NCI-H1092 treated with DMSO at 0.1 percent for 48 hours (cell line): Measurements from ENCODE around the gene GATM.
A peak's percentile ranks its signal among the peaks of the same experiment; 100 is the strongest.
"Not testable (repeated sequence)": the region's sequence is repeated elsewhere in the genome, so short reads cannot be mapped to it uniquely, and the experiment has no call there.

ENCODE experiments used
- DNase-seq: peaks from one replicate; lab custom pipeline; 2025; lab: John Stamatoyannopoulos, UW

Gene GATM

DNA sequence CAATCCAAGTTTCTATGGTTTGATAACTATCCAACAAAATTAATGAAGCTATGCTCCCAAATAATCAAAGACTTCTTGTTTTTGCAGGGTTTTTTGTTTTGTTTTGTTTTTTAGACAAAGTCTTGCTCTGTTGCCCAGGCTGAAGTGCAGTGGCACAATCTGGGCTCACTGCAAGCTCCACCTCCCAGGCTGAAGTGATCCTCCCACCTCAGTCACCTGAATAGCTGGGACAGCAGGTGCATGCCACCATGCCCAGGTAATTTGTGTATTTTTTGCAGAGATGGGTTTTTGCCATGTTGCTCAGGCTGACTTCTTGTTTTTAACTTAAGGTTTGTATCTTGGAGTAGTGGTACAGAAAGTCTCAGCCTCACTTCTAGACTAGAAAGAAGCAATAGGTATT lies 11.0 kb upstream of the GATM start:
- no peak for DNase-seq

GRCh38 chr15:45387380-45388007 lies 9.2 kb upstream of the GATM start:
- no peak for DNase-seq

GRCh38 chr15:45386974-45387373 lies 8.6 kb upstream of the GATM start:
- DNase-seq: no peak

- no peak for DNase-seq
Measured at GRCh38 chr15:45386420-45386819, 8.1 kb upstream of the GATM start.

- no peak for DNase-seq
Measured at GRCh38 chr15:45385590-45385989, 7.2 kb upstream of the GATM start.

DNA sequence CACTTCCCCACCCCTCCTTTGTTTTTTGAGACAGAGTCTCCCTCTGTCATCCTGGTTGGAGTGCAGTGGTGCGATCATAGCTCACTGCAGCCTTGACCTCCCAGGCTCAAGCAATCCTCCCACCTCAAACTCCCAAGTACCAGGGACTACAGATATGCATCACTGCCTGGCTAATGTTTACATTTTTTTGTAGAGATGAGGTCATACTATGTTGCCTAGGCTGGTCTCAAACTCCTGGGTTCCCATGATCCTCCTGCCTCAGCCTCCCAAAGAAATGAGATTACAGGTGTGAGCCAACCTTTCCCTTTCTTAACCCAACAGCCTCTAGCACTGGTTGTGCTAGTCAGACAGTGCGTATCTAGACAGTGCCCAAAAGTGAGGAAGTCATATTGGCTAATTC lies 6.4 kb upstream of the GATM start:
- no peak for DNase-seq

DNA sequence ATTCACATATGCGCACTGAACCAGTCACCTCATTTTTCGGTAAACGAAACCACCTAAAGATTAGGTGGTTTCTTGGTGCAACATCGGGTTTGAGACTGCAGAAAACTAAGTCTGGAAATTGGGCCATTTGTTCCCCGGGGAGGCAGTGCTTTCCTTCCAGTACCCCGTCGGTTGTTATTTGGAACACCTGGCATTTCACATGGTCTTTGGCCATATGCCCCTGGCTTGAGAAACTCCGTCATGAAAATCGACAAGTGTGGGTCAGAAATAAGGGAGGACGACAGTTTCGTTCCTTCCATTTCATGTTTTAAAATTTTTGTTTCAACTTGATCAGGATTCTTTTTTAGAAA lies 544 bp upstream of the GATM start:
- no peak for DNase-seq

- peak; percentile 19 for DNase-seq
Measured at GRCh38 chr15:45377609-45378148, 665 bp downstream of the GATM start.

DNA sequence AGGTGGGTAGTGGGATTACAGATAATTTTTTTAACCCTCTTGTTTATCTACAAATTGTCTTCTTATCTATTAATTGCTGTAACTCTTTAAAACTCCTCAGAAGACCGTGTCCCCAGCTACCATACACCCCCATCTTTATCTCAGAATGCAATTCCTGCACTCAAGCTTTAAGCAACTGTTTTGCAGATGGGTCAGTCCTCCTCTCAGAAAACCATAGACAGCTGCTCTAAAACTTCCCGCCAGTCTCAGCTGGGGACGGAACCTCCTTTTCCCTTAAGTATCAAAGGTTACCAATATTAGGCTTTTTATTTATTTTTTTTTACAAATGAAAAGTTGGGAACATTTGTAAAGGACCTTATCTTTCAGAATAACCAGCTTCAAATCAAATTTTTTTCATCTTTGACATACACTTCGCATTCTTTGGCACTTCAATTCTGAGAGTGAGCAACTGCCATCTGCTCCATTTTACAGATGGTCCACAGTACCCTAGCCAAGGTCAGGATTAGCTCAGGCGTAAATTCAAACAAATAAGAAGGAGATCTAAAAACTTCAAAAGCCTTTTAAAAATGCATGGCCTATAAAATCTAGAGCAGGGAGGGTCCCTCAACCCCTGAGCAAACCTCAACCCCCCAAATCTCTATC lies 1.3 kb downstream of the GATM start:
- DNase-seq: no peak

- no peak for DNase-seq
Measured at GRCh38 chr15:45376300-45376928, 1.9 kb downstream of the GATM start.

GRCh38 chr15:45375836-45376235 lies 2.5 kb downstream of the GATM start:
- no peak for DNase-seq

- no peak for DNase-seq
Measured at GRCh38 chr15:45373976-45374375, 4.4 kb downstream of the GATM start.

- DNase-seq: no peak
Measured at GRCh38 chr15:45372041-45372995, 6.0 kb downstream of the GATM start.

GRCh38 chr15:45371546-45371945 lies 6.8 kb downstream of the GATM start:
- DNase-seq: no peak

DNA sequence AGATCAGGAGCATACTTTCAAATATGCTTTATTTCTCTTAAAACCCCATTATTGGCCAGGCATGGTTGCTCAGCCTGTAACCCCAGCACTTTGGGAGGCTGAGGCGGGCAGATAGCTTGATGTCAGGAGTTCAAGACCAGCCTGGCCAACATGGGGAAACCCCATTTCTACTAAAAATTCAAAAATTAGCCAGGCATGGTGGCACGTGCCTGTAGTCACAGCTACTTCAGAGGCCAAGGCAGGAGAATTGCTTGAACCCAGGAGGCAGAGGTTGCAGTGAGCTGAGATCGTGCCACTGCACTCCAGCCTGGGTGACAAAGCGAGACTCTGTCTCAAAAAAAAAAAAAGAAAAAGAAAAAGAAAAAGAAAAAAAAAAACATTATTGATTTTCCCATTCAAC lies 8.3 kb downstream of the GATM start:
- not testable (repeated sequence) for DNase-seq

DNA sequence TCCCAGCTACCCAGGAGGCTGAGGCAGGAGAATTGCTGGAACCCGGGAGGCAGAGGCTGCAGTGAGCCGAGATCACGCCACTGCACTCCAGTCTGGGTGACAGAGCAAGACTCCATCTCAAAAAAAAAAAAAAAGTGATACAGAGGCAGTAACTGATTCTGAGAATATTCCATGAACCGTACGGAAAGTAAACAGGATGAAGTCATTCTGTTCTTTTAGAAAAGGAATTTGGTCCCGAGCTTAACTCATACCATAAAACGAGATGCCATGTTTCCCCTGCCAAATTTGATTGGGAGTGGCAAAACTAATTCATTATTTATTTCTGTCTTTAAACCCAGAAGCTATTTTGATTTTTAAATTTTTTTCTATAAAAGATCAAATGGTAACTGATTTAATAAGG lies 11.1 kb downstream of the GATM start:
- not testable (repeated sequence) for DNase-seq

- no peak for DNase-seq
Measured at GRCh38 chr15:45364271-45364670, 14.1 kb downstream of the GATM start.

GRCh38 chr15:45363801-45364200 lies 14.5 kb downstream of the GATM start:
- DNase-seq: no peak

DNA sequence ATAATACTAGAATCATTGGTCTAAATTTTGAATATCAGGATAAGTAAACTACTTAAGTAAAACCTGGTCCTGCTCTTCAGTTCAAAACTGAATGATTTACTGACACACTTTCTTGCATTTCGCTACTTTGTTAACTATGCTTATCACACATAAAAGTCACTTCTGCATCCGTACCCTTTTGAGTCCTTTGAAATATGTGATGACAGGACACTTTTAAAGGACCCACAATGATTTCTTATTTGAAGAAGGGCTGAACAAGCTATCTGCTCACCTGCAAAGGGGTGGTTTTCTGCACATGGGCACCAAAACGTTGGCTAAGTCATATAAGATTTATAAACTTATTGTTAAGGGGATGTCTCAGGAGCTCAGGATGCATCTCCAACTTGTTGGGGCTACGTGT lies 15.0 kb downstream of the GATM start:
- DNase-seq: no peak

DNA sequence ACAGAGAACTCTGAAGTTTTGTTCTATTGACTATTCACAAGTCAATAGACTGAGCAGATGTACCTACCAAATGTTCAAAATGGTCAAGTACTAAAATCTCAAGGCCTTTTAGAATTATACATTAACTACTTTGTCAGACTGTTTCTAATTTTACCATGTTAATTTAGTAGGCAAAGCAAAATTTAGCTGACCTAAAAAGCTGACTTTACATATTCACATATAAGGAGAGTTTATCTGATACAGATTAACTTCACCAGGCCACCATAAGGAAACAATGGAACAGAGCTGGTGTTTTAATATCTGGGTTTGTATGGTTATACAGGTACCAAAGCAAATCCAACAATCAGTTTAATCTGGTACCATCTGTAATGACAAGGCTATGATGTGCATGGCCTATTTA lies 15.9 kb downstream of the GATM start:
- no peak for DNase-seq

GRCh38 chr15:45361878-45362277 lies 16.5 kb downstream of the GATM start:
- DNase-seq: no peak

DNA sequence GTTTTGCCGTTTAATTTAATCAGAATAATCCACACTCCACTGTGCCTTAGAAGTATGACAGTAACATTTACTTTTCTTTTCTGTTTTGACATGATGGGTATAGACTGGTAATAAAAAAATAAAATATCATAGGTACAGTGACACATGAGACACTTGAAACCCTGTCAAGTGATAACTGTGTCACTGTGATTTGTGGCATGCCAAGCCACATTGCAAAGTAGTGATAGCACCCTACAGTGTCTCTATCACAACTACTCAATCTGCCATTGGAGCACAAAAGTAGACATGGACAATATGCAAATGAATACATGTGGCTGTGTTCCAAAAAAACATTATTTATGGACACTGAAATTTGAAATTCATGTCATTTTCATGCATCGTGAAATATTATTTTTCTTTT lies 22.5 kb downstream of the GATM start:
- no peak for DNase-seq
